GM23248 (cell line): ENCODE measurements around the gene XYLB. TPM values are rescaled to one million over a fixed set of nuclear protein-coding genes. Genes with fewer than 3 reads are reported as not detected.

Experiments used
- DNase-seq: peaks from one replicate; pipeline ENCODE4 v3.0.0-alpha.2; 2015
- H2AFZ ChIP-seq: fragments of 200-600 bp; sonication (generic); 2 replicates; pipeline ENCODE4 v1.6.1; 2016; ENCODE audit warnings: antibody characterized with exemption
- H3F3A ChIP-seq: fragments of 200-600 bp; sonication (generic); 2 replicates; pipeline ENCODE4 v1.6.1; 2016; ENCODE audit warnings: mild to moderate bottlenecking, antibody characterized with exemption, mixed run types; ENCODE audit not compliant: insufficient read depth
- H3K27ac ChIP-seq: fragments of 200-600 bp; sonication (generic); 2 replicates; pipeline ENCODE4 v1.5.1; 2016; ENCODE audit warnings: mild to moderate bottlenecking
- H3K27me3 ChIP-seq: fragments of 200-600 bp; sonication (generic); replicated peaks from 2 replicates; pipeline ENCODE4 v1.6.1; 2016; ENCODE audit warnings: mild to moderate bottlenecking; ENCODE audit not compliant: insufficient read depth
- H3K36me3 ChIP-seq: fragments of 200-600 bp; sonication (generic); 2 replicates; pipeline ENCODE4 v1.6.1; 2016; ENCODE audit warnings: low read depth, mild to moderate bottlenecking
- H3K4me1 ChIP-seq: fragments of 200-600 bp; sonication (generic); 2 replicates; pipeline ENCODE4 v1.6.1; 2016; ENCODE audit warnings: mild to moderate bottlenecking; ENCODE audit not compliant: insufficient read depth
- H3K4me2 ChIP-seq: fragments of 200-600 bp; sonication (generic); one replicate; pipeline ENCODE4 v1.6.1; 2016; ENCODE audit warnings: mild to moderate bottlenecking; ENCODE audit not compliant: unreplicated experiment
- H3K4me3 ChIP-seq: fragments of 200-600 bp; sonication (generic); 2 replicates; pipeline ENCODE4 v1.5.1; 2016; ENCODE audit warnings: mild to moderate bottlenecking
- H3K79me2 ChIP-seq: fragments of 200-600 bp; sonication (generic); 2 replicates; pipeline ENCODE4 v1.6.1; 2016; ENCODE audit warnings: mild to moderate bottlenecking; ENCODE audit not compliant: insufficient read depth
- H3K9ac ChIP-seq: fragments of 200-600 bp; sonication (generic); 2 replicates; pipeline ENCODE4 v1.6.1; 2016; ENCODE audit warnings: mild to moderate bottlenecking
- H3K9me2 ChIP-seq: fragments of 200-600 bp; sonication (generic); 2 replicates; pipeline ENCODE4 v1.6.1; 2016; ENCODE audit warnings: mixed run types, mild to moderate bottlenecking, moderate library complexity; ENCODE audit not compliant: insufficient read depth
- H3K9me3 ChIP-seq: fragments of 200-600 bp; sonication (generic); one replicate; pipeline ENCODE4 v1.6.1; 2017; ENCODE audit warnings: low read depth
- H4K20me1 ChIP-seq: fragments of 200-600 bp; sonication (generic); 2 replicates; pipeline ENCODE4 v1.6.0; 2016; ENCODE audit not compliant: insufficient read depth
- EZH2 ChIP-seq: fragments of 200-600 bp; sonication (generic); IDR thresholded peaks from 2 replicates; pipeline ENCODE4 v1.6.1; 2018; ENCODE audit warnings: antibody characterized with exemption, mild to moderate bottlenecking; ENCODE audit not compliant: insufficient read depth, poor library complexity, severe bottlenecking
- EZH2phosphoT487 ChIP-seq: fragments of 200-600 bp; sonication (generic); IDR thresholded peaks from 2 replicates; pipeline ENCODE4 v1.6.1; 2018; ENCODE audit warnings: antibody characterized with exemption, moderate library complexity, mild to moderate bottlenecking, low read depth; ENCODE audit not compliant: insufficient read depth
- WGBS, 2 experiments: methylation state at CpG; one replicate each; pipeline ENCODE4 v1.1.6; 2015 to 2017; ENCODE audit warnings: low lambda C conversion rate in 2 of 2, low coverage in 1 of 2; ENCODE audit errors: missing lambda C conversion rate in 2 of 2; 5-methylcytosine and 5-hydroxymethylcytosine counted together
- in situ Hi-C: fragments of 300-500 bp; cut with MboI; formaldehyde crosslinking; loops from 2 replicates; pipeline ENCODE4 v1.15.0; 2020
- polyA plus RNA-seq: library from polyadenylated mRNA; unstranded; fragments of >200 nt; fragmentation: Nextera tagmentation; extraction: Ambion mirVana; gene quantifications from 2 replicates; pipeline ENCODE4 v1.2.1, GENCODE V29; 2016
- small RNA-seq: library from RNA; depleted of rRNA; stranded (forward); fragments of <200 nt; gene quantifications from one replicate; pipeline ENCODE3, GENCODE V24; 2014; ENCODE audit warnings: low read depth, low replicate concordance
- total RNA-seq: library from RNA; depleted of rRNA; stranded (reverse); fragments of >200 nt; shearing (Covaris generic); gene quantifications from 2 replicates; pipeline ENCODE4 v1.2.3, GENCODE V29; 2014; rRNA removed

XYLB gene
- total and polyA plus RNA-seq, 2 experiments from 2014 or later: 4.1 to 5.4 TPM

DNA sequence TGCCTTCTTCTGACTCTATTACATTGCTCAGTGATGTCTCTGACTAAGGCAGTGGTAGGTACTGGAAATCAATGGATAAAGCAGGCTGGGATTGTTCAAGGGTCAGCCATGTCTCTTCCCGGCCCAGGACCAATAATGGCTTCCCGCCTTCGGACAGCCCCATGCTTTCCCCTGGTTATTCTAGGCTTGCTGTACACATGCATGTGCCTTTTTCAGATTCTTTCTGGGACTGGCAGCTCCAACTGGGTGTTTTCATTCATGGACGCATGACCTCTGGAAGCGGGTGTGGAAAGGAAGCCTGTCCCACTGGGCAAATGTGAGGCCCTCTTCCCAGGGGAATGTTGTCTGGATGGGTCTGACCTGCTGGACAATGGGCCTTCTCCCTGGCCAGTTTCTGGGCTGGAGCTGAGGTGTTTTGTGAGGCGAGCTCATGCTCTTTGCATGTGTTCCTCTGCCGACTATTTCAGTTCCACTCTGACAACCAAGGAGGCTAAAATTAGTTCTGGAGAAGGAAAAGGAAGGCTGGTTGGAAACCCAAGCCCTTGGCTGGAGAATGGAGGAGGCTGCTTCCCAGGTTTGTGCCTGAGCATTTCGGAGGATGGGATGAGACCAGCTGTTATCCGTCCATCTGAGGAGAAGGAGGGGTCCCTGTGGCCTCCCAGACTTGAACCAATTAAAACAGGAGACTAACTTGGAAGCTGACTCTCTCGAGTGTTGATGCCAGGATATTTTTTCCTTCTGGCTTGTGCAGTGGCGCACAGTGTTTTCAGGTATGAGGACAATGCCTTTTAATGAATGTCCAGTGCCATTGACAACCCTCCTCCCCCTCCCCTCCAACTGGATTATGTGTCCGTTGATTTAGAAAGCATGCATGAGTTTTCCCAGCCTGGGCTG is 114.0 kb downstream of the XYLB start:
- no peaks in the 10 kb centered on the region for H3K9me3 ChIP-seq
- no peak overlapping the region for H3K4me2 ChIP-seq
- H3K27ac ChIP-seq: no peak overlapping the region
- no peak for DNase-seq
- no peak overlapping the region for H3K9ac ChIP-seq
- no peaks in the 10 kb centered on the region for H3K9me2 ChIP-seq
- in situ Hi-C loops: no loop called here
- no peaks in the 10 kb centered on the region for H3F3A ChIP-seq
- TF ChIP-seq EZH2phosphoT487 (no peak), EZH2 (no peak)
- H3K36me3 ChIP-seq: no peaks in the 10 kb centered on the region
- H3K4me3 ChIP-seq: no peak overlapping the region
- H2AFZ ChIP-seq: no peak overlapping the region
- no peaks in the 10 kb centered on the region for H3K4me1 ChIP-seq
- no peaks in the 10 kb centered on the region for H4K20me1 ChIP-seq
- no peaks in the 10 kb centered on the region for H3K27me3 ChIP-seq
- WGBS, 2 experiments: 75 to 79% methylated on average over 12 of the region's 12 CpGs
- no peaks in the 10 kb centered on the region for H3K79me2 ChIP-seq

Small RNA genes within 50 kb of the gene (small RNA-seq; reads per million reads assigned to genes)
- not detected for gene RNU6-235P

Other genes with a start within 250 kb of the XYLB start
- gene ACAA1, start 209.7 kb upstream of the XYLB start, total RNA-seq: 18.7 and 32.9 TPM in 2 replicates
- gene ACAA1, start 209.7 kb upstream of the XYLB start, polyA plus RNA-seq: 49.3 and 50.5 TPM in 2 replicates
- 6.7 and 8.6 TPM in 2 replicates for gene MYD88, start 208.1 kb upstream of the XYLB start, total RNA-seq
- gene MYD88, start 208.1 kb upstream of the XYLB start, polyA plus RNA-seq: 32.1 and 33.3 TPM in 2 replicates
- gene OXSR1, start 181.2 kb upstream of the XYLB start, total RNA-seq: 29.5 and 40.0 TPM in 2 replicates
- gene OXSR1, start 181.2 kb upstream of the XYLB start, polyA plus RNA-seq: 15.0 and 17.1 TPM in 2 replicates
- gene SLC22A13, start 81.0 kb upstream of the XYLB start, total RNA-seq: 0.38 and 0.86 TPM in 2 replicates
- gene SLC22A13, start 81.0 kb upstream of the XYLB start, polyA plus RNA-seq: not detected in 2 replicates
- not detected in 2 replicates for gene SLC22A14, start 64.5 kb upstream of the XYLB start, total RNA-seq
- 0.08 TPM in 1 of 2 replicates, not detected in the other for gene SLC22A14, start 64.5 kb upstream of the XYLB start, polyA plus RNA-seq
- gene ACVR2B, start 107.1 kb downstream of the XYLB start, total RNA-seq: 0.76 TPM in 2 replicates
- 0.16 TPM in 2 replicates for gene ACVR2B, start 107.1 kb downstream of the XYLB start, polyA plus RNA-seq
- 6.4 and 8.6 TPM in 2 replicates for gene EXOG, start 149.6 kb downstream of the XYLB start, total RNA-seq
- gene EXOG, start 149.6 kb downstream of the XYLB start, polyA plus RNA-seq: 8.2 and 9.0 TPM in 2 replicates